Fibroblast of lung (primary cell): Measurements from ENCODE around the gene CNTN4.

Source experiments
- CTCF ChIP-seq, 2 donors: IDR thresholded peaks in 1 of 2; conservative IDR thresholded peaks in 1 of 2; 1 replicate in 1 of 2; 2 replicates in 1 of 2; pipeline ENCODE4 v1.5.1; 2011 to 2012; ENCODE audit warnings: low read length in 2 of 2, control low read depth in 1 of 2, inconsistent platforms in 1 of 2, low read depth in 1 of 2, mild to moderate bottlenecking in 1 of 2
- EZH2 ChIP-seq: IDR thresholded peaks from 2 replicates; pipeline ENCODE4 v1.5.1; 2012; ENCODE audit warnings: low read length, control low read depth, mild to moderate bottlenecking; ENCODE audit errors: missing control alignments

GRCh38 chr3:2452249-2452648, 353.6 kb downstream of the CNTN4 start:
- TF ChIP-seq CTCF (conservative IDR thresholded peaks at IDR 0.05 in 1 of 2, IDR thresholded peaks at IDR 0.05 in 1 of 2; ENCODE audit: low read depth in 1 of 2, low read length in 2 of 2) (no peak), EZH2 (no peak)
